DOHH2 (cell line): ENCODE results near the gene TMEM119.

ENCODE experiments used
- H3F3A ChIP-seq: fragments of 200-600 bp; sonication (generic), shearing (Covaris generic); 2 replicates; pipeline ENCODE4 v1.6.0; 2016; ENCODE audit warnings: antibody characterized with exemption, mild to moderate bottlenecking; ENCODE audit not compliant: control insufficient read depth, insufficient read depth
- H3K27ac ChIP-seq: fragments of 200-600 bp; sonication (generic); 2 replicates; pipeline ENCODE4 v1.5.1; 2014; ENCODE audit warnings: low read depth, mild to moderate bottlenecking, low read length, moderate library complexity
- H3K27me3 ChIP-seq: fragments of 200-600 bp; sonication (generic); 2 replicates; pipeline ENCODE4 v1.6.1; 2014; ENCODE audit warnings: mild to moderate bottlenecking, low read length, mixed read lengths; ENCODE audit not compliant: control insufficient read depth
- H3K36me3 ChIP-seq: fragments of 200-600 bp; sonication (generic); 2 replicates; pipeline ENCODE4 v1.6.1; 2014; ENCODE audit warnings: mild to moderate bottlenecking, low read length, moderate library complexity, mixed read lengths; ENCODE audit not compliant: control insufficient read depth
- H3K4me1 ChIP-seq: fragments of 200-600 bp; sonication (generic); 2 replicates; pipeline ENCODE4 v1.6.1; 2014; ENCODE audit warnings: mild to moderate bottlenecking, low read length, mixed read lengths; ENCODE audit not compliant: control insufficient read depth
- H3K4me2 ChIP-seq: fragments of 200-600 bp; sonication (generic); 2 replicates; pipeline ENCODE4 v1.6.0; 2014; ENCODE audit warnings: mild to moderate bottlenecking, low read length, moderate library complexity
- H3K4me3 ChIP-seq: fragments of 200-600 bp; sonication (generic); 2 replicates; pipeline ENCODE4 v1.5.1; 2014; ENCODE audit warnings: mild to moderate bottlenecking, low read length, mixed read lengths
- H3K79me2 ChIP-seq: fragments of 200-600 bp; sonication (generic); 2 replicates; pipeline ENCODE4 v1.6.1; 2014; ENCODE audit warnings: mild to moderate bottlenecking, low read length, mixed read lengths; ENCODE audit not compliant: control insufficient read depth
- H3K9me2 ChIP-seq: fragments of 200-600 bp; sonication (generic); replicated peaks from 2 replicates; pipeline ENCODE4 v1.6.1; 2014; ENCODE audit warnings: mild to moderate bottlenecking, low read length, mixed read lengths; ENCODE audit not compliant: control insufficient read depth
- H3K9me3 ChIP-seq: fragments of 200-600 bp; sonication (generic); 2 replicates; pipeline ENCODE4 v1.6.1; 2014; ENCODE audit warnings: antibody characterized with exemption, low read length, mixed read lengths; ENCODE audit not compliant: control insufficient read depth, insufficient read depth
- H4K20me1 ChIP-seq: fragments of 200-600 bp; sonication (generic); 2 replicates; pipeline ENCODE4 v1.6.0; 2014; ENCODE audit warnings: low read depth, mild to moderate bottlenecking, antibody characterized with exemption, low read length, moderate library complexity; ENCODE audit not compliant: control insufficient read depth, insufficient read depth
- EZH2phosphoT487 ChIP-seq: fragments of 200-600 bp; sonication (generic); IDR thresholded peaks from 2 replicates; pipeline ENCODE4 v1.6.1; 2017; ENCODE audit warnings: borderline replicate concordance, mild to moderate bottlenecking, antibody characterized with exemption, low read length, moderate library complexity, mixed read lengths
- TF ChIP-seq, protein P1 (sequence below): fragments of 200-600 bp; sonication (generic); IDR thresholded peaks from one replicate; pipeline ENCODE4 v1.5.1; 2014; ENCODE audit warnings: antibody characterized with exemption, mild to moderate bottlenecking, low read depth, low read length; ENCODE audit not compliant: poor library complexity, severe bottlenecking

TMEM119 gene

DNA sequence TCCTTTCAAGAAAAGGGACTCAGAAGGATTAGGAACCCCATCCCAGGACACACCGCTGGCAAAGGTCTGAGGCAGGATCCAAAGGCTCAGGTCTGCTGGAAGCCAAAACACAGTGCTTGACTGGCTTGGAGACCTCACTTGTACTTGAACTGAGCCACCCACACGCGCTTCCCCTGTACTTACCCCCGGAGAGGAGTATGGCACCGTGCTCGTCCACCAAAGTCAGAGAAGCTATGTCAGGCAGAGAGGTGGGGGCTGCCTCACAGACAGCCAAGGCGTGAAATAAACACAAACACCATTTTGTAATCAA lies 46.9 kb upstream of the TMEM119 start:
- Histone ChIP-seq H3F3A (peaks cover 8% of the 10 kb centered on the region), H3K4me2 (no peak overlapping the region), H3K9me2 (no peaks in the 10 kb centered on the region), H3K9me3 (no peaks in the 10 kb centered on the region), H3K4me1 (peaks cover 65% of the 10 kb centered on the region), H3K36me3 (no peaks in the 10 kb centered on the region), H4K20me1 (no peaks in the 10 kb centered on the region), H3K27ac (no peak overlapping the region), H3K4me3 (no peak overlapping the region), H3K27me3 (peaks cover 27% of the 10 kb centered on the region; the same call in 1 of the 2 replicates), H3K79me2 (no peaks in the 10 kb centered on the region)
- TF ChIP-seq, protein P1, sequence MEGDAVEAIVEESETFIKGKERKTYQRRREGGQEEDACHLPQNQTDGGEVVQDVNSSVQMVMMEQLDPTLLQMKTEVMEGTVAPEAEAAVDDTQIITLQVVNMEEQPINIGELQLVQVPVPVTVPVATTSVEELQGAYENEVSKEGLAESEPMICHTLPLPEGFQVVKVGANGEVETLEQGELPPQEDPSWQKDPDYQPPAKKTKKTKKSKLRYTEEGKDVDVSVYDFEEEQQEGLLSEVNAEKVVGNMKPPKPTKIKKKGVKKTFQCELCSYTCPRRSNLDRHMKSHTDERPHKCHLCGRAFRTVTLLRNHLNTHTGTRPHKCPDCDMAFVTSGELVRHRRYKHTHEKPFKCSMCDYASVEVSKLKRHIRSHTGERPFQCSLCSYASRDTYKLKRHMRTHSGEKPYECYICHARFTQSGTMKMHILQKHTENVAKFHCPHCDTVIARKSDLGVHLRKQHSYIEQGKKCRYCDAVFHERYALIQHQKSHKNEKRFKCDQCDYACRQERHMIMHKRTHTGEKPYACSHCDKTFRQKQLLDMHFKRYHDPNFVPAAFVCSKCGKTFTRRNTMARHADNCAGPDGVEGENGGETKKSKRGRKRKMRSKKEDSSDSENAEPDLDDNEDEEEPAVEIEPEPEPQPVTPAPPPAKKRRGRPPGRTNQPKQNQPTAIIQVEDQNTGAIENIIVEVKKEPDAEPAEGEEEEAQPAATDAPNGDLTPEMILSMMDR = no peak
- no peak for TF ChIP-seq EZH2phosphoT487

DNA sequence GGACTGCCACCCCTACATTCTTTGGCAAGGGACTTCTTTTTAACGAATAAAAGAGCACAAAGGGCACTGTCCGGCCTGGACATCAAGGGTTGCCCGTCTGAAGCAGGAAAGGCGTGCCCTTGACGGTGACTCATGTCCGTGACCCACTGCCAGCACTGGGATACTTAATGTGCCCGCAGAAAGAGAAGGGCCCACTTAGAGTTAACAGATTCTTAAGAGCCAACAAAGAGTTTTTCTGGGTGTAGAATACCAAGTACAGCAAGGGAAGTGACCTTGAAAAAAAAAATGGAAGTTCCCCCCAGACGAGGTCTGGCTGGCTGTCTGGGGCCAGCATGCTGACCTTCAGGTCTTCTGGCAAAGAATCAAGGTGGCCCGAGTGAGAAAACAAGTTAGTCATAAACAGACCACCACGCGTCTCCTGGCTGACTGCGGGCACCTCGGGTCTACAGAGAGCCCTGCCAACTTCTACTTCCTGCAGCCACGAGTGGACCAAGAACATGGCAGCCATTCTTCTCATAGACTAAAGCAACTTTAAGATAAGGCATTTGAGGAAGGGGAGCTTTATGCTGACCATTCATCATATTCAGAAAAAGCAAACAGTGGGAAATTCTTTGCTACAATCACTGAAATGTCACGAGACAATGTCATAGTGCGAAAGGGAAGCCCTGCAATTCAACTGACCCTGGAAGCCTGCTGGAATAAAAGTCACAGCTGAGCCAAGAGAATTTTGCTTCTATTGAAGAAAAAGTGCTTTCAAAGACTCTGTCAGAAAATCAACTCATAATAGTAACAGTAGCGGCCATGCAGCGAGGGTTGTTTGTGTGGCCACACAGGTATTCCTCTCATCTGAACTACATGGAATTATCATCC lies 46.3 kb upstream of the TMEM119 start:
- H3K9me2 ChIP-seq = no peaks in the 10 kb centered on the region
- H3K79me2 ChIP-seq = no peaks in the 10 kb centered on the region
- H3K4me3 ChIP-seq = no peak overlapping the region
- H3K9me3 ChIP-seq = no peaks in the 10 kb centered on the region
- TF ChIP-seq, protein P1 = no peak
- TF ChIP-seq EZH2phosphoT487 = no peak
- H3K27ac ChIP-seq = no peak overlapping the region
- no peaks in the 10 kb centered on the region for H4K20me1 ChIP-seq
- H3K4me1 ChIP-seq = peaks cover 71% of the 10 kb centered on the region
- no peaks in the 10 kb centered on the region for H3K36me3 ChIP-seq
- no peak overlapping the region for H3K4me2 ChIP-seq
- H3K27me3 ChIP-seq = peaks cover 27% of the 10 kb centered on the region
- peaks cover 9% of the 10 kb centered on the region for H3F3A ChIP-seq

DNA sequence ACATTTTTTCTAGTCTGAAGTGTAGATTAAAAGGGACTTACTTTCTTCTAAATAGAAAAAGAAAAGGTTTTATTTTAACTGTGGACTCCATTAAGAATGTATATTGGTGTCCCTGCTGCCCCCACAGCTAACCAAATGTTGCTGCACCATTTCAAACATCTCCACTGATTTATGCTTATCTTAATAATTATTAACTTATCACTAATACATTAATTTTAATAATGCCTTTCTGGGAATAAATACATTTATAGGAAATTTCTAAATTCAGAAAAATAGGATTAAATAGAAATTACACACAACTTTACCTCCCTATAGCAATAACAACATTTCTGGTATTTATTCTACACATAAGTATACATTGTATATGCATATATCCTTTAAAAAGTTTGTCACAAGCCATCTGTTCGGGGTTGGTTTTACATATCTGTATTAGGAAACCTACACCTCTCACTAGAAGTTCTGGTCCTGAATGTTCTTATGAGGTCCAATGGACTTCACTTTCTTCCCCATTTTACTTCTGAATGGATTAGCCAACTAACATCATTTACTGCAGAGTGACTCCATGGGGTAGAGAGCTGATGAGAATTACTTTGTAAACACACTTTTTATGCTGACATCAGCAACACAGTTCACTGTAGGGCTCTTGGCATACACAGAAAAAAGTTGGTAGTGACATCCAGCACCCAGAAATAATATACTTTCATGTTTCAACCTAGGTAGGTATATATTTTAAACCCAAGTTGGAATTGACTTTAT lies 45.2 kb upstream of the TMEM119 start:
- Histone ChIP-seq H4K20me1 (no peaks in the 10 kb centered on the region), H3F3A (peaks cover 9% of the 10 kb centered on the region), H3K79me2 (no peaks in the 10 kb centered on the region), H3K9me2 (no peaks in the 10 kb centered on the region), H3K36me3 (no peaks in the 10 kb centered on the region), H3K4me1 (peaks cover 82% of the 10 kb centered on the region), H3K27ac (peak overlapping the region; percentile 54), H3K9me3 (no peaks in the 10 kb centered on the region), H3K27me3 (peaks cover 31% of the 10 kb centered on the region), H3K4me2 (peak overlapping the region; percentile 83), H3K4me3 (peak overlapping the region; percentile 38)
- TF ChIP-seq, protein P1 = no peak
- TF ChIP-seq EZH2phosphoT487 = no peak
